ENCODE results near the gene LRRN2. TPM values are rescaled to one million over a fixed set of nuclear protein-coding genes. Genes with fewer than 3 reads are reported as not detected.

Gene LRRN2
- total RNA-seq, 1 experiment from 2014 or later, result not detected

GRCh38 chr1:204721373-204722055, 36.0 kb upstream of the LRRN2 start:
- no peaks in the 10 kb centered on the region for H3K27me3 ChIP-seq (replicated peaks; ENCODE audit: control insufficient read depth, insufficient read depth, low read length)
- Mint-ChIP-seq H3K9me3 (ENCODE audit: unreplicated experiment) (peaks cover 10% of the 10 kb centered on the region), H3K4me3 (ENCODE audit: unreplicated experiment) (no peak overlapping the region), H3K4me1 (ENCODE audit: low read depth, unreplicated experiment) (peaks cover 10% of the 10 kb centered on the region), H3K27ac (ENCODE audit: unreplicated experiment) (no peak overlapping the region), H3K27me3 (ENCODE audit: insufficient read depth, unreplicated experiment) (no peaks in the 10 kb centered on the region), H3K36me3 (ENCODE audit: insufficient read depth, unreplicated experiment) (no peaks in the 10 kb centered on the region)
- no peak overlapping the region for H3K4me3 ChIP-seq (ENCODE audit: low read depth, low read length)
- BruUV-seq (replicated peaks), result no TSS peak
- intact Hi-C loops (cut with micrococcal nuclease; ENCODE audit: unreplicated experiment), result no loop called here
- peak in 1 of 2 experiments; percentile 5 for DNase-seq
- H3K4me1 ChIP-seq, result peaks cover 13% of the 10 kb centered on the region
- POLR2A ChIA-PET, result no interaction called here
- CTCF ChIA-PET, result no interaction called here
- no peak for TF ChIP-seq CTCF (IDR thresholded peaks at IDR 0.05; ENCODE audit: insufficient read depth in 1 of 2, low read depth in 1 of 2, low read length in 1 of 2, severe bottlenecking in 1 of 2, unreplicated experiment in 1 of 2)
- H3K36me3 ChIP-seq (ENCODE audit: control insufficient read depth, insufficient read depth, low read length), result no peaks in the 10 kb centered on the region
- no peaks in the 10 kb centered on the region for H3K9me3 ChIP-seq

GRCh38 chr1:204716660-204717059, 31.1 kb upstream of the LRRN2 start:
- Mint-ChIP-seq H3K9me3 (ENCODE audit: unreplicated experiment) (peaks cover 10% of the 10 kb centered on the region), H3K27ac (ENCODE audit: unreplicated experiment) (no peak overlapping the region), H3K4me3 (ENCODE audit: unreplicated experiment) (no peak overlapping the region), H3K36me3 (ENCODE audit: insufficient read depth, unreplicated experiment) (no peaks in the 10 kb centered on the region), H3K4me1 (ENCODE audit: low read depth, unreplicated experiment) (peaks cover 11% of the 10 kb centered on the region), H3K27me3 (ENCODE audit: insufficient read depth, unreplicated experiment) (no peaks in the 10 kb centered on the region)
- ChIA-PET CTCF (no interaction called here), POLR2A (no interaction called here)
- intact Hi-C loops (cut with micrococcal nuclease; ENCODE audit: unreplicated experiment), result no loop called here
- no peaks in the 10 kb centered on the region for H3K36me3 ChIP-seq (ENCODE audit: control insufficient read depth, insufficient read depth, low read length)
- peaks cover 3% of the 10 kb centered on the region; the same call in 1 of the 2 replicates for H3K4me1 ChIP-seq
- no TSS peak for BruUV-seq (replicated peaks)
- H3K9me3 ChIP-seq, result no peaks in the 10 kb centered on the region
- no peak for DNase-seq
- no peak overlapping the region for H3K4me3 ChIP-seq (ENCODE audit: low read depth, low read length)
- TF ChIP-seq CTCF (IDR thresholded peaks at IDR 0.05; ENCODE audit: insufficient read depth in 1 of 2, low read depth in 1 of 2, low read length in 1 of 2, severe bottlenecking in 1 of 2, unreplicated experiment in 1 of 2), result no peak
- no peaks in the 10 kb centered on the region for H3K27me3 ChIP-seq (replicated peaks; ENCODE audit: control insufficient read depth, insufficient read depth, low read length)

- POLR2A ChIA-PET, result no interaction called here
- Histone ChIP-seq H3K4me3 (ENCODE audit: low read depth, low read length) (no peak overlapping the region), H3K4me1 (peaks cover 3% of the 10 kb centered on the region; the same call in 1 of the 2 replicates), H3K36me3 (ENCODE audit: control insufficient read depth, insufficient read depth, low read length) (no peaks in the 10 kb centered on the region), H3K9me3 (no peaks in the 10 kb centered on the region), H3K27me3 (replicated peaks; ENCODE audit: control insufficient read depth, insufficient read depth, low read length) (no peaks in the 10 kb centered on the region)
- no TSS peak for BruUV-seq (replicated peaks)
- no peaks in the 10 kb centered on the region for H3K36me3 Mint-ChIP-seq (ENCODE audit: insufficient read depth, unreplicated experiment)
- peaks cover 20% of the 10 kb centered on the region for H3K4me1 Mint-ChIP-seq (ENCODE audit: low read depth, unreplicated experiment)
- no peak overlapping the region for H3K4me3 Mint-ChIP-seq (ENCODE audit: unreplicated experiment)
- H3K27me3 Mint-ChIP-seq (ENCODE audit: insufficient read depth, unreplicated experiment), result no peaks in the 10 kb centered on the region
- intact Hi-C loops (cut with micrococcal nuclease; ENCODE audit: unreplicated experiment), result no loop called here
- H3K27ac Mint-ChIP-seq (ENCODE audit: unreplicated experiment), result no peak overlapping the region
- peaks cover 5% of the 10 kb centered on the region for H3K9me3 Mint-ChIP-seq (ENCODE audit: unreplicated experiment)
- CTCF ChIA-PET, result interaction anchor here (0.6 to 1.9 kb wide), 2 partner anchors 92 to 770 kb away, joined by 3 to 14 read pairs; no protein-coding TSS in a partner anchor
- no peak for TF ChIP-seq CTCF (IDR thresholded peaks at IDR 0.05; ENCODE audit: insufficient read depth in 1 of 2, low read depth in 1 of 2, low read length in 1 of 2, severe bottlenecking in 1 of 2, unreplicated experiment in 1 of 2)
- DNase-seq, result peak in 1 of 2 experiments; percentile 1
Observed at GRCh38 chr1:204714861-204715511, 29.4 kb upstream of the LRRN2 start.

All from Caco-2 (cell line).